Measurements from ENCODE around the gene HOXD11. TPM values are rescaled to one million over a fixed set of nuclear protein-coding genes. Genes with fewer than 3 reads are reported as not detected.

Gene HOXD11
- total and polyA plus RNA-seq, 7 donors = not detected

- no peaks in the 10 kb centered on the region for H3K36me3 ChIP-seq (ENCODE audit: insufficient read depth in 1 of 2, low read depth in 1 of 2)
- 12 to 15% (median 15%) methylated on average over 27 of the region's 27 CpGs for WGBS, 3 donors
- H3K4me1 ChIP-seq = peaks cover 26% of the 10 kb centered on the region
- intact Hi-C loops (cut with DNase I) = loop anchor here in 1 of 2 donors (5.0 to 10.0 kb wide), 2 partner anchors 82 to 229 kb away; partner anchors contain the start of gene LNPK
- peak within 1 kb of the TSS; percentile 19 for H3K4me3 ChIP-seq
- H3K27ac ChIP-seq = no peak within 1 kb of the TSS
- H3K27me3 ChIP-seq (ENCODE audit: insufficient read depth in 3 of 3, low read length in 2 of 3) = peaks cover under 1 to 98% (median 68%) of the 10 kb centered on the region in 3 donors
- H3K9me3 ChIP-seq = no peaks in the 10 kb centered on the region
- ATAC-seq = no peak
- TF ChIP-seq, protein P1, sequence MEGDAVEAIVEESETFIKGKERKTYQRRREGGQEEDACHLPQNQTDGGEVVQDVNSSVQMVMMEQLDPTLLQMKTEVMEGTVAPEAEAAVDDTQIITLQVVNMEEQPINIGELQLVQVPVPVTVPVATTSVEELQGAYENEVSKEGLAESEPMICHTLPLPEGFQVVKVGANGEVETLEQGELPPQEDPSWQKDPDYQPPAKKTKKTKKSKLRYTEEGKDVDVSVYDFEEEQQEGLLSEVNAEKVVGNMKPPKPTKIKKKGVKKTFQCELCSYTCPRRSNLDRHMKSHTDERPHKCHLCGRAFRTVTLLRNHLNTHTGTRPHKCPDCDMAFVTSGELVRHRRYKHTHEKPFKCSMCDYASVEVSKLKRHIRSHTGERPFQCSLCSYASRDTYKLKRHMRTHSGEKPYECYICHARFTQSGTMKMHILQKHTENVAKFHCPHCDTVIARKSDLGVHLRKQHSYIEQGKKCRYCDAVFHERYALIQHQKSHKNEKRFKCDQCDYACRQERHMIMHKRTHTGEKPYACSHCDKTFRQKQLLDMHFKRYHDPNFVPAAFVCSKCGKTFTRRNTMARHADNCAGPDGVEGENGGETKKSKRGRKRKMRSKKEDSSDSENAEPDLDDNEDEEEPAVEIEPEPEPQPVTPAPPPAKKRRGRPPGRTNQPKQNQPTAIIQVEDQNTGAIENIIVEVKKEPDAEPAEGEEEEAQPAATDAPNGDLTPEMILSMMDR (IDR thresholded peaks at IDR 0.05) = no peak
- DNase-seq = no peak
Measured at GRCh38 chr2:176083796-176084261, 23.3 kb upstream of the HOXD11 start, which contains the start of gene EVX2. EVX2 (minus strand) TSS chr2:176083962; CDS start chr2:176083776, 186 bp downstream.

DNA sequence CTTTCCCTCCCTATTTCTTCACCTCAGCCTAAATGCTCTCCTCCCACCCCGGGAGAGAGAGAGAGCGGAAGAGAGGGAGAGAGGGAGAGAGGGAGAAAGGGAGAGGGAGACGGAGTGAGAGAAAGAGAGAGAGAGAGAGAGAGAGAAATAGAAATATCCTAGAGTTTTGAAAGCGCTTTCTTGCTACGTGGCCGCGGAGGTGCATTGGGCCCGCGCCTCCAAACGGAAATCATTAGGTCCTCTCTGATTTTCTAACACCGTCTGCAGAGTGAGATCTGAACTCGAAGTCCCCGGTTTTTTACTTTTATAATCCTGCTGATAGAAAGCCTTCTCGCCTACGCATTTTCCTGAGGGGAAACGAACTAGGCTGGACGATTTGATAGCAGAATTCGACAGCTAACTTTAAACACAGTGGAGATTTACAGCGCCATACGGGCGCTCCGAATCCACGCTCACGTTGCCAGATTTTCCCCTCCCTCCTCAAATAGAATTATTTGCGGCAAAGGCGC, 22.4 kb upstream of the HOXD11 start:
- peaks cover 4 to 98% (median 65%) of the 10 kb centered on the region in 3 donors for H3K27me3 ChIP-seq (ENCODE audit: insufficient read depth in 3 of 3, low read length in 2 of 3)
- ATAC-seq (no peak), DNase-seq (no peak)
- no peak overlapping the region for H3K4me3 ChIP-seq
- intact Hi-C loops (cut with DNase I) = loop anchor here (5.0 to 10.0 kb wide), 4 partner anchors 82 to 717 kb away; partner anchors contain the start of gene LNPK (in 1 of the 2)
- no peak overlapping the region for H3K27ac ChIP-seq
- TF ChIP-seq, protein P1 (IDR thresholded peaks at IDR 0.05) = no peak
- H3K4me1 ChIP-seq = peaks cover 22% of the 10 kb centered on the region
- 5 to 10% (median 8%) methylated on average over 24 to 26 of the region's 26 CpGs for WGBS, 3 donors
- H3K9me3 ChIP-seq = no peaks in the 10 kb centered on the region
- H3K36me3 ChIP-seq (ENCODE audit: insufficient read depth in 1 of 2, low read depth in 1 of 2) = no peaks in the 10 kb centered on the region

GRCh38 chr2:176085120-176085788, 21.8 kb upstream of the HOXD11 start:
- Histone ChIP-seq H3K4me1 (peaks cover 19% of the 10 kb centered on the region), H3K27ac (no peak overlapping the region), H3K9me3 (no peaks in the 10 kb centered on the region), H3K4me3 (no peak overlapping the region), H3K36me3 (ENCODE audit: insufficient read depth in 1 of 2, low read depth in 1 of 2) (no peaks in the 10 kb centered on the region), H3K27me3 (ENCODE audit: insufficient read depth in 3 of 3, low read length in 2 of 3) (peaks cover 5 to 99% (median 66%) of the 10 kb centered on the region in 3 donors)
- DNase-seq (no peak), ATAC-seq (no peak)
- TF ChIP-seq, protein P1 (IDR thresholded peaks at IDR 0.05) = no peak
- WGBS, 3 donors = 4 to 6% (median 6%) methylated on average over 39 to 40 of the region's 40 CpGs
- intact Hi-C loops (cut with DNase I) = loop anchor here (5.0 to 10.0 kb wide), 3 partner anchors 230 to 718 kb away; no protein-coding TSS in a partner anchor

DNA sequence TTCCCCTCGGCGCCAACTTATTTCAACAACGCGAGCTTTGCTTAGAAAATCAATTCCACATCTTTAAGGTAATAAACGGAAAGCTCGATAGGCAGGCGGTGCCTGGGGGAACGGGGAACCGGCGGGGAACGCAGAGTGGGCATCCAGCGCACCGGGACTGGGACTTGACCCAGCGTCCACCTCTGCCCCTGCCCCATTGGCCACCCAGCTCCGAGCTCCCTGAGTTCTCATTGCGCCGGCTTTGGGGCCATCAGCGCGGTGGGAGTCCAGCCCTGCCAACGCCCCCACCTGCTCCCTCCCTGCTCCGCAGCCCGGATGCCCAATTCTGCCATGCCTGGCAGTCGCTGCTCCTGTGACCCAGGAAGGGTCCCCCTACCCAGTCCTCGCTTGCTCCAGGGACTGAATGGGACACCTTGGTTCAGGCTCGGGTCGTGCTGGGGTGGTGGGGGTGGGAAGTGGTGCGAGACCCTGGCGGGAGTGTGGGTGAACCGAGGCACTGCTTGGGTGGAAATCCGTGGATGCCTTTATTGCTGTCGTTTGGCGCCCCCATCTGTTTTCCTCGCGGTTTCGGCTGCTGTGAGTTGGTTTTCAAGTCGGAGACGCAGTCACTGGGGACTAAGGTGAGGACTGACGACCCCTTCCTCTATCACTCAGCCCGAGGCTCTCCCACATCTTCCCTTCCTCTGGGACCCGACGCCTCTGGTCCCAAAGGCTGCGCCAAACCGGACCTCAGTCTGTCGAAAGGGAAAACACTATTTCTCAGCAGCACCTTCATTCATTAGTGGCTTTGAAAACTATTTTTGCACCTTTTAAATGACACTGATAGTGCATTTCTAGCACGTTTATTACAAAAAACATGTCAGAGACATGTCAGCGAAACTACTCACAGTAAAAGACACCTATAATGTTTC, 21.0 kb upstream of the HOXD11 start:
- intact Hi-C loops (cut with DNase I) = loop anchor here (2.0 to 10.0 kb wide), 5 partner anchors 231 to 719 kb away; no protein-coding TSS in a partner anchor
- DNase-seq (no peak), ATAC-seq (peak; percentile 37 to 73 (median 48))
- TF ChIP-seq, protein P1 (IDR thresholded peaks at IDR 0.05) = peak; percentile 53
- Histone ChIP-seq H3K36me3 (ENCODE audit: insufficient read depth in 1 of 2, low read depth in 1 of 2) (no peaks in the 10 kb centered on the region), H3K4me3 (peak overlapping the region; percentile 51), H3K4me1 (peaks cover 12% of the 10 kb centered on the region), H3K27ac (no peak overlapping the region), H3K27me3 (ENCODE audit: insufficient read depth in 3 of 3, low read length in 2 of 3) (peaks cover 5 to 100% (median 64%) of the 10 kb centered on the region in 3 donors), H3K9me3 (no peaks in the 10 kb centered on the region)
- 6 to 7% (median 6%) methylated on average over 46 of the region's 46 CpGs for WGBS, 3 donors

Measured in psoas muscle (tissue), 8 donors.